ENCODE results near the gene MGME1.

Gene MGME1

DNA sequence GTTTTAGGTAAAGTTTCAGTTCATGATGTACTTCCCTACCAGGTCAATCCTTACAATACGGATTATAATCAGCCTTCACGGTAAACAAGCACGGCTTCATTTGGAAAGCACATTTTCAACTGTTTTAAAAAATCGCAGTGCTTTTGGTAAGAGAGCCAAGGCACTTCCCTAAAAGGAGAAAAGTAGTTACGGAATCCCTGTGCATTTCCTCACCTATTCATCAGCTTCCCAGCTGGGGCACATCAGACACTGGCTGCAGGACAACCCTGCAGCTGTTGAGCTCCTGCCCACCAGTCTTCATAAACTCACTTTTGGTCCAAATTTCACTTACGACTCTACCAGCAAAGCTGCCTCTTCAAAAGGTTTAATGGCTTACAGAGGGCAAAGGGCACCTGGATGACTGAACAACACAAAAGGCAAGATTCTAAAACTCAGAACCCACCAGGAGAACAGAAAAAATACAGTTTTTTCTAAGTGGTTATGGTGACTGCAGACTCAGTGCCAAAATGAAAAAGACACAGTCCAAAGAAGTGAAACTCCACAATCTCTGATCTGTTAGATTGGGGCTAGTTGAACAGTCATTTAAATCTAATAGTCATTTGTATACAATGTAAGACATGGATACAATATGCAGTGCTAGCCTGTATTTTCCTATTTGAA lies 7.8 kb upstream of the MGME1 start:
- H3K4ac ChIP-seq (ENCODE audit: low read length) = no peak overlapping the region
- no peaks in the 10 kb centered on the region for H3K79me1 ChIP-seq (ENCODE audit: low read depth, low read length)
- H2AK5ac ChIP-seq (ENCODE audit: low read depth, low read length) = no peak overlapping the region
- H3K9ac ChIP-seq (ENCODE audit: low read depth, low read length, poor library complexity) = no peak overlapping the region
- no peak overlapping the region for H3K23ac ChIP-seq (ENCODE audit: low read depth, low read length, poor library complexity)
- H4K8ac ChIP-seq (ENCODE audit: low read depth, low read length) = no peak overlapping the region
- H3K9me3 ChIP-seq (replicated peaks in 1 of 2; ENCODE audit: control insufficient read depth in 2 of 2, insufficient read depth in 1 of 2, low read depth in 1 of 2, low read length in 2 of 2) = no peaks in the 10 kb centered on the region
- H2BK120ac ChIP-seq (ENCODE audit: low read depth, low read length) = no peak overlapping the region
- no peak overlapping the region for H2AFZ ChIP-seq (ENCODE audit: low read length)
- H3K18ac ChIP-seq (ENCODE audit: low read length) = no peak overlapping the region
- no peak for DNase-seq (ENCODE audit: low spot score)
- no peaks in the 10 kb centered on the region for H3K27me3 ChIP-seq (ENCODE audit: control insufficient read depth in 3 of 3, insufficient read depth in 3 of 3, low read depth in 1 of 3, low read length in 3 of 3)
- H4K91ac ChIP-seq (ENCODE audit: low read depth, low read length, poor library complexity) = no peak overlapping the region
- H3K4me1 ChIP-seq (ENCODE audit: control insufficient read depth in 2 of 2, insufficient read depth in 1 of 2, low read depth in 1 of 2, low read length in 2 of 2) = peaks cover 12 to 16% of the 10 kb centered on the region in 2 donors
- no peak overlapping the region for H3K14ac ChIP-seq (ENCODE audit: low read length)
- H3K4me3 ChIP-seq (ENCODE audit: low read length in 2 of 2) = no peak overlapping the region
- H3K4me2 ChIP-seq (ENCODE audit: insufficient read depth, low read length, poor library complexity, severe bottlenecking) = no peak overlapping the region
- H2BK5ac ChIP-seq (ENCODE audit: low read length) = no peak overlapping the region
- H3K27ac ChIP-seq (replicated peaks; ENCODE audit: low read length) = no peak overlapping the region
- peaks cover 8 to 86% of the 10 kb centered on the region in 2 donors for H3K36me3 ChIP-seq (replicated peaks in 1 of 2; ENCODE audit: control insufficient read depth in 2 of 2, insufficient read depth in 2 of 2, low read length in 2 of 2)
- no CpG with 5 or more reads among the region's 6 CpGs for WGBS, 2 donors (ENCODE audit: extremely low coverage in 2 of 2, insufficient read length in 2 of 2, insufficient replicate concordance in 1 of 2)
- H2BK15ac ChIP-seq (ENCODE audit: low read length) = no peak overlapping the region
- no peak overlapping the region for H2BK12ac ChIP-seq (ENCODE audit: low read length)

DNA sequence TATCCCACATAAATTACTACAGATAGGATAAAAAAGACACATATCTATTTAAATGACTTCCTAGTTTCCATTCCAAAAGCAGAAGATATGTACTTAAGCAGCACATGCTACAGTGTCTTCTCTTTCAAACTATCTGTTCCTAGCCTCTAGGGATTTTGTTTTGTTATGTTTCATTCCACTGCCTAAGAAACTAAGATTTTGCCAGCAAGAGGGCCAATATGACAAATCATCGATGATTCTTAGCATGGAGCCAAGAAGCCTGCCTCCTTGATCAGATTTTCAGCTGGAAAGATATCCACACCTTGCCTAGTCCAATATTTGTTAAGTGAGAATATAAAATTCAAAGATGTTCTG lies 7.3 kb upstream of the MGME1 start:
- no peak overlapping the region for H2BK12ac ChIP-seq (ENCODE audit: low read length)
- no peak overlapping the region for H2BK15ac ChIP-seq (ENCODE audit: low read length)
- no peak overlapping the region for H4K91ac ChIP-seq (ENCODE audit: low read depth, low read length, poor library complexity)
- H3K23ac ChIP-seq (ENCODE audit: low read depth, low read length, poor library complexity) = no peak overlapping the region
- H3K27ac ChIP-seq (replicated peaks; ENCODE audit: low read length) = no peak overlapping the region
- no peak overlapping the region for H3K4me3 ChIP-seq (ENCODE audit: low read length in 2 of 2)
- H3K14ac ChIP-seq (ENCODE audit: low read length) = no peak overlapping the region
- no peak overlapping the region for H3K4me2 ChIP-seq (ENCODE audit: insufficient read depth, low read length, poor library complexity, severe bottlenecking)
- no peak for DNase-seq (ENCODE audit: low spot score)
- H3K36me3 ChIP-seq (replicated peaks in 1 of 2; ENCODE audit: control insufficient read depth in 2 of 2, insufficient read depth in 2 of 2, low read length in 2 of 2) = peaks cover 4 to 86% of the 10 kb centered on the region in 2 donors
- no peaks in the 10 kb centered on the region for H3K9me3 ChIP-seq (replicated peaks in 1 of 2; ENCODE audit: control insufficient read depth in 2 of 2, insufficient read depth in 1 of 2, low read depth in 1 of 2, low read length in 2 of 2)
- no peak overlapping the region for H2BK120ac ChIP-seq (ENCODE audit: low read depth, low read length)
- H3K4me1 ChIP-seq (ENCODE audit: control insufficient read depth in 2 of 2, insufficient read depth in 1 of 2, low read depth in 1 of 2, low read length in 2 of 2) = peaks cover 12 to 16% of the 10 kb centered on the region in 2 donors
- no peaks in the 10 kb centered on the region for H3K27me3 ChIP-seq (ENCODE audit: control insufficient read depth in 3 of 3, insufficient read depth in 3 of 3, low read depth in 1 of 3, low read length in 3 of 3)
- H3K4ac ChIP-seq (ENCODE audit: low read length) = no peak overlapping the region
- no peak overlapping the region for H3K9ac ChIP-seq (ENCODE audit: low read depth, low read length, poor library complexity)
- no peak overlapping the region for H2AFZ ChIP-seq (ENCODE audit: low read length)
- H2BK5ac ChIP-seq (ENCODE audit: low read length) = no peak overlapping the region
- H3K18ac ChIP-seq (ENCODE audit: low read length) = no peak overlapping the region
- H4K8ac ChIP-seq (ENCODE audit: low read depth, low read length) = no peak overlapping the region
- H2AK5ac ChIP-seq (ENCODE audit: low read depth, low read length) = no peak overlapping the region
- H3K79me1 ChIP-seq (ENCODE audit: low read depth, low read length) = no peaks in the 10 kb centered on the region
- WGBS, 2 donors (ENCODE audit: extremely low coverage in 2 of 2, insufficient read length in 2 of 2, insufficient replicate concordance in 1 of 2) = no CpG with 5 or more reads among the region's 1 CpG

DNA sequence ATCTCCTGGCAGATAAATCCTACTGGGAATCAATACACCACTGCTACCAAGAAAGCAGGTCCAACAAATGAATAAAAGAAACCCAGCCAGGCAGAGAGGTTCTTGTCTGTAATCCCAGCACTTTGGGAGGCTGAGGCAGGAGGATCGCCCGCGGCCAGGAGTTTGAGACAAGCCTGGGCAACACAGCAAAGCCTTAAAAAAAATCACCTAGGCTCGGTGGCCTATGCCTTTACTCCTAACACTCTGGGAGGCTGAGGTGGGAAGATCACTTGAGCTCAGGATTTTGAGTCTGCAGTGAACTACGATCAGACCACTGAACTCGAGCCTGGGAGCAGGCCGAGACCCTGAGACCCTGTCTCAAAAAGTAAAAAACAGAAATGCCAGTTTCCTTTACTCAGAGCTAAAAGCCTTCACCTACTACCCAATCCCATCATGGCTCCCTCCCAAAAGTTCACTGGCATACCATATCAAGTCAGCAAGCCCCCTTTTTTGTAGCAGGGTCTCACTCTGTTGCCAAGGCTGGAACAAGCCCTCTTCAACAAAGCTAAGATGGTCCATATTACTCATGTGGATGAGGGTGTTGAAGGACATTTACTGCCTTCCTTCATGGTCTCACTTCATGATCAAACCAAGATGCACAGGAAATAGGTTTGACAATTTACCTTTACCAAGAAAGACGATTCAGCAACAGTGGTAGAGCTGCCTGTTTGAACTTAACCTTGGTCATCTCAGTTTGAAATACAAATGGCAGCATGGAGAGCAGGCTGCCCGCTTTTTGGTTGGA lies 5.5 kb upstream of the MGME1 start:
- Histone ChIP-seq H3K9ac (ENCODE audit: low read depth, low read length, poor library complexity) (no peak overlapping the region), H2AK5ac (ENCODE audit: low read depth, low read length) (no peak overlapping the region), H4K91ac (ENCODE audit: low read depth, low read length, poor library complexity) (no peak overlapping the region), H2AFZ (ENCODE audit: low read length) (no peak overlapping the region), H2BK120ac (ENCODE audit: low read depth, low read length) (no peak overlapping the region), H3K4ac (ENCODE audit: low read length) (no peak overlapping the region), H3K4me2 (ENCODE audit: insufficient read depth, low read length, poor library complexity, severe bottlenecking) (no peak overlapping the region), H3K36me3 (replicated peaks in 1 of 2; ENCODE audit: control insufficient read depth in 2 of 2, insufficient read depth in 2 of 2, low read length in 2 of 2) (peaks cover 2 to 80% of the 10 kb centered on the region in 2 donors), H3K4me1 (ENCODE audit: control insufficient read depth in 2 of 2, insufficient read depth in 1 of 2, low read depth in 1 of 2, low read length in 2 of 2) (peaks cover 12 to 18% of the 10 kb centered on the region in 2 donors), H3K79me1 (ENCODE audit: low read depth, low read length) (no peaks in the 10 kb centered on the region), H3K4me3 (ENCODE audit: low read length in 2 of 2) (no peak overlapping the region), H4K8ac (ENCODE audit: low read depth, low read length) (no peak overlapping the region), H3K23ac (ENCODE audit: low read depth, low read length, poor library complexity) (no peak overlapping the region), H2BK15ac (ENCODE audit: low read length) (no peak overlapping the region), H3K14ac (ENCODE audit: low read length) (no peak overlapping the region), H3K27ac (replicated peaks; ENCODE audit: low read length) (no peak overlapping the region), H3K18ac (ENCODE audit: low read length) (no peak overlapping the region), H2BK5ac (ENCODE audit: low read length) (no peak overlapping the region), H2BK12ac (ENCODE audit: low read length) (no peak overlapping the region), H3K27me3 (ENCODE audit: control insufficient read depth in 3 of 3, insufficient read depth in 3 of 3, low read depth in 1 of 3, low read length in 3 of 3) (no peaks in the 10 kb centered on the region), H3K9me3 (replicated peaks in 1 of 2; ENCODE audit: control insufficient read depth in 2 of 2, insufficient read depth in 1 of 2, low read depth in 1 of 2, low read length in 2 of 2) (no peaks in the 10 kb centered on the region)
- WGBS, 2 donors (ENCODE audit: extremely low coverage in 2 of 2, insufficient read length in 2 of 2, insufficient replicate concordance in 1 of 2) = no CpG with 5 or more reads among the region's 9 CpGs
- DNase-seq (ENCODE audit: low spot score) = no peak

DNA sequence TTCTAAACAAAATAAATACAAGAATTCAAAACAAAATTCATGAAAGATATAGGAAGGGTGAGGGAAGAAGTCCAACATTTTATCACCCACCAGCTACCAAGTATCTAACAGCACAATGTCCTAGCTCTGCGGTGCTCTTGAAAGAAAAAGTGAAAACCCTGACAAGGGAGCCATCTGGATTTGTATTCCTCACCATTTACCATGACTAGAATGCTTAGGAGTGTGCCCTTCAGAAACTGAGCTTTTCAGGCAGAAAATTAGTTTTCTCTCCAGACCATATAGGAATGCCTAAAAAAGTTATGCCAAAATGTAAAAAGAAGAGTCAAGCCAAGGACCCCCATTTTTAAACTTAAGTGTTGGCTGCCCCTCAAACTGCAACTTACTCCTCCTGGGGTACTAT lies 4.7 kb upstream of the MGME1 start:
- H3K36me3 ChIP-seq (replicated peaks in 1 of 2; ENCODE audit: control insufficient read depth in 2 of 2, insufficient read depth in 2 of 2, low read length in 2 of 2) = peaks cover 2 to 72% of the 10 kb centered on the region in 2 donors
- no peak overlapping the region for H3K27ac ChIP-seq (replicated peaks; ENCODE audit: low read length)

More for the DNA sequence above, 4.7 kb upstream of the MGME1 start:
- Histone ChIP-seq H3K79me1 (ENCODE audit: low read depth, low read length) (peaks cover under 1% of the 10 kb centered on the region), H3K4me3 (ENCODE audit: low read length in 2 of 2) (no peak overlapping the region), H3K23ac (ENCODE audit: low read depth, low read length, poor library complexity) (no peak overlapping the region), H3K4ac (ENCODE audit: low read length) (no peak overlapping the region), H3K27me3 (ENCODE audit: control insufficient read depth in 3 of 3, insufficient read depth in 3 of 3, low read depth in 1 of 3, low read length in 3 of 3) (no peaks in the 10 kb centered on the region), H2BK120ac (ENCODE audit: low read depth, low read length) (no peak overlapping the region), H3K4me2 (ENCODE audit: insufficient read depth, low read length, poor library complexity, severe bottlenecking) (no peak overlapping the region), H4K91ac (ENCODE audit: low read depth, low read length, poor library complexity) (no peak overlapping the region), H4K8ac (ENCODE audit: low read depth, low read length) (no peak overlapping the region), H3K9me3 (replicated peaks in 1 of 2; ENCODE audit: control insufficient read depth in 2 of 2, insufficient read depth in 1 of 2, low read depth in 1 of 2, low read length in 2 of 2) (no peaks in the 10 kb centered on the region), H2BK12ac (ENCODE audit: low read length) (no peak overlapping the region), H2BK5ac (ENCODE audit: low read length) (no peak overlapping the region), H3K18ac (ENCODE audit: low read length) (no peak overlapping the region), H3K4me1 (ENCODE audit: control insufficient read depth in 2 of 2, insufficient read depth in 1 of 2, low read depth in 1 of 2, low read length in 2 of 2) (peaks cover 12 to 18% of the 10 kb centered on the region in 2 donors), H3K14ac (ENCODE audit: low read length) (no peak overlapping the region), H3K9ac (ENCODE audit: low read depth, low read length, poor library complexity) (no peak overlapping the region), H2AFZ (ENCODE audit: low read length) (no peak overlapping the region), H2BK15ac (ENCODE audit: low read length) (no peak overlapping the region), H2AK5ac (ENCODE audit: low read depth, low read length) (no peak overlapping the region)
- no CpG with 5 or more reads among the region's 1 CpG for WGBS, 2 donors (ENCODE audit: extremely low coverage in 2 of 2, insufficient read length in 2 of 2, insufficient replicate concordance in 1 of 2)
- DNase-seq (ENCODE audit: low spot score) = no peak
